Activated T-cell treated with anti-CD3 and anti-CD28 coated beads for 24 hours (primary cell): Measurements from ENCODE around the gene FN1.
"Not testable (repeated sequence)": the region's sequence is repeated elsewhere in the genome, so short reads cannot be mapped to it uniquely, and the experiment has no call there.

Source experiments
- DNase-seq: peaks from one replicate; pipeline ENCODE4 v3.0.0-alpha.2; 2020; ENCODE audit warnings: low read depth

The FN1 gene

GRCh38 chr2:215364157-215365155 is 71.4 kb downstream of the FN1 start:
- no peak for DNase-seq

- no peak for DNase-seq
Observed at GRCh38 chr2:215363461-215364156, 72.3 kb downstream of the FN1 start.

- no peak for DNase-seq
Observed at GRCh38 chr2:215363039-215363438, 72.8 kb downstream of the FN1 start.

GRCh38 chr2:215362562-215362904 is 73.3 kb downstream of the FN1 start:
- no peak for DNase-seq

GRCh38 chr2:215361876-215362561 is 73.8 kb downstream of the FN1 start:
- DNase-seq = no peak

- DNase-seq = no peak
Observed at GRCh38 chr2:215361211-215361875, 74.5 kb downstream of the FN1 start.

GRCh38 chr2:215360596-215360995 is 75.3 kb downstream of the FN1 start:
- DNase-seq = no peak

GRCh38 chr2:215360059-215360458 is 75.8 kb downstream of the FN1 start:
- DNase-seq = not testable (repeated sequence)

- no peak for DNase-seq
Observed at GRCh38 chr2:215359576-215359922, 76.3 kb downstream of the FN1 start.

- DNase-seq = no peak
Observed at GRCh38 chr2:215358891-215359575, 76.8 kb downstream of the FN1 start.

GRCh38 chr2:215358312-215358845 is 77.5 kb downstream of the FN1 start:
- no peak for DNase-seq

GRCh38 chr2:215357660-215358059 is 78.2 kb downstream of the FN1 start:
- DNase-seq = no peak

- DNase-seq = no peak
Observed at GRCh38 chr2:215356948-215357461, 78.9 kb downstream of the FN1 start.

GRCh38 chr2:215356334-215356947 is 79.4 kb downstream of the FN1 start:
- DNase-seq = no peak

GRCh38 chr2:215355801-215356200 is 80.1 kb downstream of the FN1 start:
- no peak for DNase-seq

GRCh38 chr2:215354771-215355695 is 80.8 kb downstream of the FN1 start:
- DNase-seq = no peak

- no peak for DNase-seq
Observed at GRCh38 chr2:215352602-215353001, 83.3 kb downstream of the FN1 start.

GRCh38 chr2:215347878-215348277 is 88.0 kb downstream of the FN1 start:
- no peak for DNase-seq

GRCh38 chr2:215338883-215339679 is 96.8 kb downstream of the FN1 start:
- no peak for DNase-seq
